ENCODE measurements around the gene TASP1.
A peak's percentile ranks its signal among the peaks of the same experiment; 100 is the strongest.

The TASP1 gene

DNA sequence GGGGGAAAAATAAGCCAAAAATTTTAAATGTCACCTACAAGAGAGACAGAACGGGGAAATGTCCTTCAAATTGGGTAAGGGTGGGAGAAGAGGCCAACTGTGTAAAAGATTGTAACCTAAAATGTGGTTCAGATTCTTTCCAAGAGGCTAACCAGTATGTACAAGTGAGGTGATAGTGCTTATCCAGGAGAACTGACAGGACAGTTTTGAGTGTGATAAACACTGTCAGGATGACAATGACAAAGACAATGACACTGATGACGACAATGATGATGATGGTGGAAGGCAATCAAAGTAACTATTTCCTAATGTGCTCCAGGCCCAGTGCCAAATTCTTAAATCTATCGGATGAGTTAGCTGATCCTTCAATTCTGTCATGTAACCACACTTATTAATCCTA lies 57.3 kb downstream of the TASP1 start:
- Histone ChIP-seq H3K14ac (ENCODE audit: low read length in 2 of 2) (no peak overlapping the region), H3K4me3 (ENCODE audit: insufficient read depth in 1 of 2, low read depth in 1 of 2, low read length in 2 of 2) (no peak overlapping the region), H2BK5ac (ENCODE audit: low read depth, low read length, poor library complexity, severe bottlenecking) (no peak overlapping the region), H2BK120ac (ENCODE audit: low read depth, low read length) (no peak overlapping the region), H2BK12ac (ENCODE audit: low read length in 2 of 2) (no peak overlapping the region), H3K36me3 (ENCODE audit: control insufficient read depth in 1 of 2, insufficient read depth in 2 of 2, low read depth in 1 of 2, low read length in 2 of 2) (peaks cover 8 to 23% of the 10 kb centered on the region in 2 experiments), H3K79me1 (replicated peaks; ENCODE audit: low read length, poor library complexity, severe bottlenecking) (peaks cover 1% of the 10 kb centered on the region), H3K27me3 (ENCODE audit: control insufficient read depth in 1 of 2, insufficient read depth in 1 of 2, low read length in 2 of 2) (no peaks in the 10 kb centered on the region), H3K9ac (ENCODE audit: low read length) (no peak overlapping the region), H3K27ac (ENCODE audit: low read length, poor library complexity, severe bottlenecking) (no peak overlapping the region), H2AK5ac (ENCODE audit: low read length, severe bottlenecking) (no peak overlapping the region), H4K8ac (ENCODE audit: low read length) (no peak overlapping the region), H3K18ac (ENCODE audit: low read depth in 1 of 2, low read length in 2 of 2) (no peak overlapping the region), H3K4me2 (ENCODE audit: low read length, poor library complexity, severe bottlenecking) (no peak overlapping the region), H2AFZ (ENCODE audit: low read depth, low read length) (no peak overlapping the region), H3K4ac (ENCODE audit: low read depth in 1 of 2, low read length in 2 of 2) (no peak overlapping the region), H3K9me3 (ENCODE audit: control insufficient read depth, low read length) (peaks cover 3% of the 10 kb centered on the region), H2BK15ac (ENCODE audit: low read depth, poor library complexity, severe bottlenecking) (no peak overlapping the region), H3K4me1 (ENCODE audit: control insufficient read depth, insufficient read depth, low read depth, low read length) (no peaks in the 10 kb centered on the region), H4K91ac (ENCODE audit: low read length) (no peak overlapping the region), H3K23ac (ENCODE audit: low read length in 2 of 2) (no peak overlapping the region)
- WGBS, result 78% methylated on average over 3 of the region's 3 CpGs
- DNase-seq, result peak; percentile 6

DNA sequence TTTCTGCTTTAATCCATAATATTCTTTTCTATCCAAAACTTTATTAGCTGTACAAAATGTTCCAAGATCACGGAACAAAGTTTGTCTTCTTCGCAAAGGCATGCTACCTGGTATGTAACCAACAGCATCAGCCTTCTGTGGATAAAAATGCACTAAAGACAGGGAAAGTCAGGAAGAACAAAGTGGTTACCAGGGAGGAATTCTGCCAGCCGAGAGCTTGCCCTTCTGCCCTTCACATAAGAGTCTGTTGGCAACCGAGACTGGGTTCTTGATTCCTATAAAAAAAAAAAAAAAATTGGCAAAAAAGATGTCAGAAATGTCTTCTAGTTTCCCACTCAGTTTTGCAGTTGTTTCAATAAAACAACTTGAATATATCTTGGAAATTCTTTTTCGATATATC lies 58.0 kb downstream of the TASP1 start:
- Histone ChIP-seq H3K18ac (ENCODE audit: low read depth in 1 of 2, low read length in 2 of 2) (no peak overlapping the region), H3K4me3 (ENCODE audit: insufficient read depth in 1 of 2, low read depth in 1 of 2, low read length in 2 of 2) (no peak overlapping the region), H2AK5ac (ENCODE audit: low read length, severe bottlenecking) (no peak overlapping the region), H3K4ac (ENCODE audit: low read depth in 1 of 2, low read length in 2 of 2) (no peak overlapping the region), H3K4me1 (ENCODE audit: control insufficient read depth, insufficient read depth, low read depth, low read length) (no peaks in the 10 kb centered on the region), H3K14ac (ENCODE audit: low read length in 2 of 2) (no peak overlapping the region), H3K79me1 (replicated peaks; ENCODE audit: low read length, poor library complexity, severe bottlenecking) (peaks cover 1% of the 10 kb centered on the region), H2AFZ (ENCODE audit: low read depth, low read length) (no peak overlapping the region), H3K23ac (ENCODE audit: low read length in 2 of 2) (no peak overlapping the region), H3K27me3 (ENCODE audit: control insufficient read depth in 1 of 2, insufficient read depth in 1 of 2, low read length in 2 of 2) (no peaks in the 10 kb centered on the region), H4K91ac (ENCODE audit: low read length) (no peak overlapping the region), H3K4me2 (ENCODE audit: low read length, poor library complexity, severe bottlenecking) (no peak overlapping the region), H3K27ac (ENCODE audit: low read length, poor library complexity, severe bottlenecking) (no peak overlapping the region), H3K9me3 (ENCODE audit: control insufficient read depth, low read length) (no peaks in the 10 kb centered on the region), H2BK12ac (ENCODE audit: low read length in 2 of 2) (no peak overlapping the region), H2BK120ac (ENCODE audit: low read depth, low read length) (no peak overlapping the region), H3K9ac (ENCODE audit: low read length) (no peak overlapping the region), H3K36me3 (ENCODE audit: control insufficient read depth in 1 of 2, insufficient read depth in 2 of 2, low read depth in 1 of 2, low read length in 2 of 2) (peaks cover 5 to 19% of the 10 kb centered on the region in 2 experiments), H4K8ac (ENCODE audit: low read length) (no peak overlapping the region), H2BK15ac (ENCODE audit: low read depth, poor library complexity, severe bottlenecking) (no peak overlapping the region), H2BK5ac (ENCODE audit: low read depth, low read length, poor library complexity, severe bottlenecking) (no peak overlapping the region)
- DNase-seq, result no peak
- 98% methylated on average over 3 of the region's 5 CpGs for WGBS

DNA sequence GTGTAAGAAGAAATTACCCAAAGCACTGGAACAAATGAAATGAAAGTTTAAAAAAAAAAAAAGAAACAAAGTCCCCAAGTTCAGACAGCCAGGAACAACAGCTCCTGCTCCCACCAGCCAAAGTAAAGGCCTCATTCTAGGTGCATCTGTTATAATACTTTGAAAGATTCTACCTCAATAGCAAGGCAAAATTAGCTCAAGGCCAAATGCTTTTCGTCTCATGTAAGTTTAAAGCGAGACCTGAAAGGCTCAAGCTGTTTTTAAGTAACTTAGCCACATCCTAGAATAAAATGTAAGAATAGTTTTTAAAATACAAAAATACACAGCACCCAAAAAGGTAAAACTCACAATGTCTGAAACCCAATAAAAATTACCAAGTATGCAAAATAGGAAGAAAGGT lies 64.7 kb downstream of the TASP1 start:
- Histone ChIP-seq H3K27ac (ENCODE audit: low read length, poor library complexity, severe bottlenecking) (no peak overlapping the region), H4K8ac (ENCODE audit: low read length) (no peak overlapping the region), H4K91ac (ENCODE audit: low read length) (no peak overlapping the region), H3K4me3 (ENCODE audit: insufficient read depth in 1 of 2, low read depth in 1 of 2, low read length in 2 of 2) (no peak overlapping the region), H3K36me3 (ENCODE audit: control insufficient read depth in 1 of 2, insufficient read depth in 2 of 2, low read depth in 1 of 2, low read length in 2 of 2) (peaks cover 0 to 12% of the 10 kb centered on the region in 2 experiments), H2BK12ac (ENCODE audit: low read length in 2 of 2) (no peak overlapping the region), H3K4me1 (ENCODE audit: control insufficient read depth, insufficient read depth, low read depth, low read length) (no peaks in the 10 kb centered on the region), H3K27me3 (ENCODE audit: control insufficient read depth in 1 of 2, insufficient read depth in 1 of 2, low read length in 2 of 2) (no peaks in the 10 kb centered on the region), H3K9ac (ENCODE audit: low read length) (no peak overlapping the region), H3K14ac (ENCODE audit: low read length in 2 of 2) (no peak overlapping the region), H2BK120ac (ENCODE audit: low read depth, low read length) (no peak overlapping the region), H2BK15ac (ENCODE audit: low read depth, poor library complexity, severe bottlenecking) (no peak overlapping the region), H3K4me2 (ENCODE audit: low read length, poor library complexity, severe bottlenecking) (no peak overlapping the region), H3K79me1 (replicated peaks; ENCODE audit: low read length, poor library complexity, severe bottlenecking) (no peaks in the 10 kb centered on the region), H2AFZ (ENCODE audit: low read depth, low read length) (no peak overlapping the region), H3K18ac (ENCODE audit: low read depth in 1 of 2, low read length in 2 of 2) (no peak overlapping the region), H3K9me3 (ENCODE audit: control insufficient read depth, low read length) (no peaks in the 10 kb centered on the region), H3K23ac (ENCODE audit: low read length in 2 of 2) (no peak overlapping the region), H2AK5ac (ENCODE audit: low read length, severe bottlenecking) (no peak overlapping the region), H2BK5ac (ENCODE audit: low read depth, low read length, poor library complexity, severe bottlenecking) (no peak overlapping the region), H3K4ac (ENCODE audit: low read depth in 1 of 2, low read length in 2 of 2) (no peak overlapping the region)
- WGBS, result no CpG with 5 or more reads among the region's 2 CpGs
- DNase-seq, result no peak

DNA sequence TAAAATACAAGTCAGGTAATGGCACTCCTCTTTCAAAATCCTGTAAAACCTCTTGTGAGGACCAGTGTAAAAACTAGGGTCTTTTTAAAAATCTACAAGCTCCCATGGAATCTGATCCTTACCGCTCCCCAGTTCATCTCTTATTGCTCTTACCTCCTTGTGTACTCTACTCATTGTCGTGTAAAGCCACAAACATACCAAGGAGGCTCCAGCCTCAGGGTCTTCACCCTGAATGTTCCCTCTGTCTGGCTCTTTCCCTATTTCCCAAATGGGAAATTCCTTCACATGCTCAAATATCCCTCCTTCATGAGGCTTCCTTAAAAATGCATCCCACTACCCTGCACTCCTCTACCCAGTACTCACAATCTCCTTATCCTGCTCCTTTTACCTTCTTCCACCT lies 67.1 kb downstream of the TASP1 start:
- WGBS, result 88% methylated on average over 2 of the region's 2 CpGs
- Histone ChIP-seq H3K4ac (ENCODE audit: low read depth in 1 of 2, low read length in 2 of 2) (no peak overlapping the region), H3K23ac (ENCODE audit: low read length in 2 of 2) (no peak overlapping the region), H4K8ac (ENCODE audit: low read length) (no peak overlapping the region), H2BK12ac (ENCODE audit: low read length in 2 of 2) (no peak overlapping the region), H2AK5ac (ENCODE audit: low read length, severe bottlenecking) (no peak overlapping the region), H3K4me1 (ENCODE audit: control insufficient read depth, insufficient read depth, low read depth, low read length) (no peaks in the 10 kb centered on the region), H3K9me3 (ENCODE audit: control insufficient read depth, low read length) (no peaks in the 10 kb centered on the region), H3K27me3 (ENCODE audit: control insufficient read depth in 1 of 2, insufficient read depth in 1 of 2, low read length in 2 of 2) (no peaks in the 10 kb centered on the region), H3K4me3 (ENCODE audit: insufficient read depth in 1 of 2, low read depth in 1 of 2, low read length in 2 of 2) (no peak overlapping the region), H3K18ac (ENCODE audit: low read depth in 1 of 2, low read length in 2 of 2) (no peak overlapping the region), H2BK120ac (ENCODE audit: low read depth, low read length) (no peak overlapping the region), H3K9ac (ENCODE audit: low read length) (no peak overlapping the region), H3K14ac (ENCODE audit: low read length in 2 of 2) (no peak overlapping the region), H2AFZ (ENCODE audit: low read depth, low read length) (no peak overlapping the region), H4K91ac (ENCODE audit: low read length) (no peak overlapping the region), H2BK5ac (ENCODE audit: low read depth, low read length, poor library complexity, severe bottlenecking) (peak overlapping the region; percentile 9), H3K27ac (ENCODE audit: low read length, poor library complexity, severe bottlenecking) (no peak overlapping the region), H3K4me2 (ENCODE audit: low read length, poor library complexity, severe bottlenecking) (no peak overlapping the region), H3K79me1 (replicated peaks; ENCODE audit: low read length, poor library complexity, severe bottlenecking) (peaks cover 2% of the 10 kb centered on the region), H2BK15ac (ENCODE audit: low read depth, poor library complexity, severe bottlenecking) (no peak overlapping the region), H3K36me3 (ENCODE audit: control insufficient read depth in 1 of 2, insufficient read depth in 2 of 2, low read depth in 1 of 2, low read length in 2 of 2) (peaks cover 0 to 5% of the 10 kb centered on the region in 2 experiments)
- DNase-seq, result no peak
